ENCODE data around the gene ASTN2. TPM values are rescaled to one million over a fixed set of nuclear protein-coding genes. Genes with fewer than 3 reads are reported as not detected.

The ASTN2 gene
- total and polyA plus RNA-seq, 12 donors: 1.9 to 11.1 (median 4.0) TPM

DNA sequence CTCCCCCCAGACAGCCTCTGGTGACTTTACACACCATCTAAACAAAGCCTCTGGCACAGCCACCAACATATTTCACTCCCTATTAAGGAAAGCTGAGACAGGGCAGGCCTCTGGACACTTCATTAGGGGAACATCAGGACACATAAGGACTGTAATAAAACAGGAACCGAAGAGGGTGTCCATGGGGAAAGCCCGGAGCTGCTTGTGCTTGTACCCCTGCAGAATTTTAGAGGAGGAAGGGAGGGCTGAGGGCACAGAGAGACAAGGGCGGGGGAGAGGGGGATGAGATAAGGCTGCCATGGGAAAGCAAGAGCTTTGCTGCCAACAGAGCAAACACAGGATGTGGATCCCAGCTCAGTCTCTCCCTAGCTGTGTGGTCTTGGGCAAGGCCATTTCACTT is 138.4 kb downstream of the ASTN2 start:
- H3K4me3 ChIP-seq: no peak overlapping the region
- 52 to 55% methylated on average over 3 of the region's 3 CpGs for WGBS, 2 donors
- no peak overlapping the region for H3K27ac ChIP-seq
- ATAC-seq (peak in 4 of 8 donors; percentile 38 to 61 (median 42)), DNase-seq (no peak)
- H3K36me3 ChIP-seq: no peaks in the 10 kb centered on the region
- intact Hi-C loops (cut with DNase I): no loop called here
- TF ChIP-seq, protein P1, sequence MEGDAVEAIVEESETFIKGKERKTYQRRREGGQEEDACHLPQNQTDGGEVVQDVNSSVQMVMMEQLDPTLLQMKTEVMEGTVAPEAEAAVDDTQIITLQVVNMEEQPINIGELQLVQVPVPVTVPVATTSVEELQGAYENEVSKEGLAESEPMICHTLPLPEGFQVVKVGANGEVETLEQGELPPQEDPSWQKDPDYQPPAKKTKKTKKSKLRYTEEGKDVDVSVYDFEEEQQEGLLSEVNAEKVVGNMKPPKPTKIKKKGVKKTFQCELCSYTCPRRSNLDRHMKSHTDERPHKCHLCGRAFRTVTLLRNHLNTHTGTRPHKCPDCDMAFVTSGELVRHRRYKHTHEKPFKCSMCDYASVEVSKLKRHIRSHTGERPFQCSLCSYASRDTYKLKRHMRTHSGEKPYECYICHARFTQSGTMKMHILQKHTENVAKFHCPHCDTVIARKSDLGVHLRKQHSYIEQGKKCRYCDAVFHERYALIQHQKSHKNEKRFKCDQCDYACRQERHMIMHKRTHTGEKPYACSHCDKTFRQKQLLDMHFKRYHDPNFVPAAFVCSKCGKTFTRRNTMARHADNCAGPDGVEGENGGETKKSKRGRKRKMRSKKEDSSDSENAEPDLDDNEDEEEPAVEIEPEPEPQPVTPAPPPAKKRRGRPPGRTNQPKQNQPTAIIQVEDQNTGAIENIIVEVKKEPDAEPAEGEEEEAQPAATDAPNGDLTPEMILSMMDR (IDR thresholded peaks at IDR 0.05): no peak
- no peaks in the 10 kb centered on the region for H3K9me3 ChIP-seq
- no peaks in the 10 kb centered on the region for H3K4me1 ChIP-seq
- no peaks in the 10 kb centered on the region for H3K27me3 ChIP-seq

DNA sequence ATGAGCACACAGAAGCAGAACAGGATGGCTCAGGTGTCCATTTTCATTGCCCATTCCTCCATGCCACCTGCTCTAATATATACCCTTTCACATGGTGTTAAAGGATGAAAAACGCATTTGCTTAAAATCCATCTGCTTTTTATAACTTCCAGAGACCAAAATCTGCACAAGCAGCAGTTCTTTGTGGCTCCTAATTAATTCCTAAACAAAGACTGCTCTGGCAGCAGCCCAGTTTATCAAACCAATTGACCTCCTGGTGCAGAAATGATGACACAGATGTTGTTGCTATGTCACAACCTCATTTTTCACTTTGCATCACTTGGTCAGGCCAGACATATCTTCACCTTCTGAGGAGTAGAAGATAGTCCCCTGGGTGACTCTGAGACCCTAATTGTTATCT is 141.2 kb downstream of the ASTN2 start:
- Histone ChIP-seq H3K4me3 (no peak overlapping the region), H3K36me3 (no peaks in the 10 kb centered on the region), H3K9me3 (no peaks in the 10 kb centered on the region), H3K27ac (no peak overlapping the region), H3K27me3 (no peaks in the 10 kb centered on the region), H3K4me1 (no peaks in the 10 kb centered on the region)
- intact Hi-C loops (cut with DNase I): no loop called here
- 59 to 65% methylated on average over 1 of the region's 1 CpG for WGBS, 2 donors
- DNase-seq (no peak), ATAC-seq (no peak)
- TF ChIP-seq, protein P1 (IDR thresholded peaks at IDR 0.05): no peak

DNA sequence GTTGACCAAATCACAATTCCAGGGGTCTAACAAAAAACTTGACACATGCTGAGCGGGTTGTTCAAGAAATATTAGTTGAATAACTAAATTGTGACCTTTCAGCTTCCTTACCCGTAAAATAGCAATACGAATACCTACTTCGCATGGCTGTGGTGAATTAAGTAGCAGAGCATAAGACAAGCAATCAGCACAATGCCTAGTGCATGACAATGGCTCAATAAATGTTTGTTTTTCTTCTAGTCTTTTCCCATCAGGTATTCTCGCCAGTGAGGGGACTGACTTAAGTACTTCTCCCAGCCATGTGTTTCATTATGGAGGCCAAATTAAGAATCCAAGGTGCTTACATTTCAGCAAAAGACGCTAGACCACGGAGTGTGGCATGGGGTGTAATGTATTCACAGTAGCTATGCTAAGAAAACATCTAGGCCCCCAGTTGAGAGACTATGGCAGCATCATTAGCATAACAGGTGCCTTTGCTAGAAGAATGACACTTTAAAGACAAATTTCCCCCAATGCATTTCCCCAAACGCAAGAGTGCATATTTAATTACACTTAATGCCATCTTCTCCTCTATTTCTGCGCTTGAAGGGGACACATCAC is 145.9 kb downstream of the ASTN2 start:
- ATAC-seq: no peak
- Histone ChIP-seq H3K4me3 (no peak overlapping the region), H3K9me3 (no peaks in the 10 kb centered on the region), H3K27me3 (no peaks in the 10 kb centered on the region), H3K4me1 (peaks cover 0 to 2% (median 0%) of the 10 kb centered on the region in 9 donors), H3K27ac (no peak overlapping the region), H3K36me3 (no peaks in the 10 kb centered on the region)
- TF ChIP-seq, protein P1 (IDR thresholded peaks at IDR 0.05): no peak
- no peak for DNase-seq
- intact Hi-C loops (cut with DNase I): no loop called here
- 64 to 73% methylated on average over 9 of the region's 9 CpGs for WGBS, 2 donors

- Histone ChIP-seq H3K27ac (peak overlapping the region in 1 of 10 donors; percentile 11), H3K9me3 (no peaks in the 10 kb centered on the region), H3K27me3 (no peaks in the 10 kb centered on the region), H3K4me3 (no peak overlapping the region), H3K36me3 (no peaks in the 10 kb centered on the region), H3K4me1 (peaks cover 0 to 2% (median 0%) of the 10 kb centered on the region in 9 donors)
- 79 to 87% methylated on average over 2 of the region's 2 CpGs for WGBS, 2 donors
- no peak for DNase-seq
- intact Hi-C loops (cut with DNase I): no loop called here
- TF ChIP-seq, protein P1 (IDR thresholded peaks at IDR 0.05): no peak
- peak in 4 of 8 donors; percentile 48 to 74 (median 60) for ATAC-seq
Observed at GRCh38 chr9:117266855-117267497, 147.9 kb downstream of the ASTN2 start.
